Mesenchymal stem cell (in vitro differentiated cells and primary cell): ENCODE results near the gene TANC1.
A peak's percentile ranks its signal among the peaks of the same experiment; 100 is the strongest.

Source experiments
- DNase-seq: peaks from one replicate; pipeline ENCODE4 v3.0.0-alpha.2; 2013
- H2AFZ ChIP-seq: one replicate; pipeline ENCODE4 v1.6.1; 2013; ENCODE audit warnings: low read depth, mild to moderate bottlenecking, control low read depth, inconsistent platforms, low read length, moderate library complexity
- H2AK5ac ChIP-seq: 2 replicates; pipeline ENCODE4 v1.6.1; 2013; ENCODE audit warnings: low read length, moderate library complexity, mild to moderate bottlenecking, inconsistent platforms; ENCODE audit not compliant: severe bottlenecking
- H2BK120ac ChIP-seq: one replicate; pipeline ENCODE4 v1.6.1; 2013; ENCODE audit warnings: low read depth, mild to moderate bottlenecking, inconsistent platforms, low read length, moderate library complexity
- H2BK12ac ChIP-seq, 2 experiments: one replicate each; pipeline ENCODE4 v1.6.1; 2013; ENCODE audit warnings: inconsistent platforms in 2 of 2, low read length in 2 of 2, mild to moderate bottlenecking in 2 of 2, moderate library complexity in 2 of 2, control low read depth in 1 of 2
- H2BK15ac ChIP-seq: one replicate; pipeline ENCODE4 v1.6.1; 2013; ENCODE audit warnings: mild to moderate bottlenecking, low read depth, inconsistent platforms; ENCODE audit not compliant: poor library complexity, severe bottlenecking
- H2BK5ac ChIP-seq: 2 replicates; pipeline ENCODE4 v1.6.1; 2013; ENCODE audit warnings: low read depth, mild to moderate bottlenecking, low read length, control low read depth, inconsistent platforms; ENCODE audit not compliant: poor library complexity, severe bottlenecking
- H3K14ac ChIP-seq, 2 experiments: one replicate each; pipeline ENCODE4 v1.6.1; 2013; ENCODE audit warnings: inconsistent platforms in 2 of 2, low read length in 2 of 2, control low read depth in 1 of 2, mild to moderate bottlenecking in 1 of 2, moderate library complexity in 1 of 2
- H3K18ac ChIP-seq, 2 experiments: one replicate each; pipeline ENCODE4 v1.6.1; 2013; ENCODE audit warnings: inconsistent platforms in 2 of 2, low read length in 2 of 2, control low read depth in 1 of 2, low read depth in 1 of 2, mild to moderate bottlenecking in 1 of 2
- H3K23ac ChIP-seq, 2 experiments: one replicate each; pipeline ENCODE4 v1.6.1; 2013; ENCODE audit warnings: inconsistent platforms in 2 of 2, low read length in 2 of 2, mild to moderate bottlenecking in 2 of 2, moderate library complexity in 2 of 2, control low read depth in 1 of 2
- H3K27ac ChIP-seq: 2 replicates; pipeline ENCODE4 v1.5.1; 2013; ENCODE audit warnings: mild to moderate bottlenecking, moderate library complexity, low read length, control low read depth, inconsistent platforms; ENCODE audit not compliant: poor library complexity, severe bottlenecking
- H3K27me3 ChIP-seq, 2 experiments: 2 replicates each; pipeline versions ENCODE4 v1.6.1 to v1.7.0; 2013; ENCODE audit warnings: low read length in 2 of 2, mild to moderate bottlenecking in 2 of 2, moderate library complexity in 2 of 2, control low read depth in 1 of 2, inconsistent platforms in 1 of 2; ENCODE audit not compliant: control insufficient read depth in 1 of 2, insufficient read depth in 1 of 2
- H3K36me3 ChIP-seq, 2 experiments: 2 replicates each; pipeline versions ENCODE4 v1.6.1 to v1.7.0; 2013; ENCODE audit warnings: low read length in 2 of 2, control low read depth in 1 of 2, inconsistent platforms in 1 of 2, low read depth in 1 of 2, mild to moderate bottlenecking in 1 of 2; ENCODE audit not compliant: insufficient read depth in 2 of 2, control insufficient read depth in 1 of 2
- H3K4ac ChIP-seq, 2 experiments: one replicate each; pipeline ENCODE4 v1.6.1; 2013; ENCODE audit warnings: inconsistent platforms in 2 of 2, low read length in 2 of 2, mild to moderate bottlenecking in 2 of 2, moderate library complexity in 2 of 2, control low read depth in 1 of 2, low read depth in 1 of 2
- H3K4me1 ChIP-seq: 2 replicates; pipeline ENCODE4 v1.6.1; 2013; ENCODE audit warnings: low read depth, low read length, control low read depth; ENCODE audit not compliant: control insufficient read depth, insufficient read depth
- H3K4me2 ChIP-seq: 2 replicates; pipeline ENCODE4 v1.6.1; 2013; ENCODE audit warnings: low read length, mild to moderate bottlenecking, inconsistent platforms; ENCODE audit not compliant: poor library complexity, severe bottlenecking
- H3K4me3 ChIP-seq, 2 experiments: 2 replicates each; pipeline versions ENCODE4 v1.5.1 to v1.7.0; 2013; ENCODE audit warnings: low read length in 2 of 2, mild to moderate bottlenecking in 2 of 2, control low read depth in 1 of 2, low read depth in 1 of 2; ENCODE audit not compliant: insufficient read depth in 1 of 2
- H3K79me1 ChIP-seq: replicated peaks from 2 replicates; pipeline ENCODE4 v1.6.1; 2013; ENCODE audit warnings: mild to moderate bottlenecking, control low read depth, low read length, inconsistent platforms; ENCODE audit not compliant: poor library complexity, severe bottlenecking
- H3K9ac ChIP-seq: 2 replicates; pipeline ENCODE4 v1.7.0; 2013; ENCODE audit warnings: mild to moderate bottlenecking, low read length, moderate library complexity
- H3K9me3 ChIP-seq: 2 replicates; pipeline ENCODE4 v1.7.0; 2013; ENCODE audit warnings: mild to moderate bottlenecking, low read length; ENCODE audit not compliant: control insufficient read depth
- H4K8ac ChIP-seq: one replicate; pipeline ENCODE4 v1.6.1; 2013; ENCODE audit warnings: inconsistent platforms, mild to moderate bottlenecking, low read length, moderate library complexity
- H4K91ac ChIP-seq: one replicate; pipeline ENCODE4 v1.6.1; 2013; ENCODE audit warnings: mild to moderate bottlenecking, low read length, inconsistent platforms
- WGBS: methylation state at CpG from one replicate; pipeline ENCODE4 v1.1.7; 2013; ENCODE audit warnings: mixed read lengths; 5-methylcytosine and 5-hydroxymethylcytosine counted together

Gene TANC1

DNA sequence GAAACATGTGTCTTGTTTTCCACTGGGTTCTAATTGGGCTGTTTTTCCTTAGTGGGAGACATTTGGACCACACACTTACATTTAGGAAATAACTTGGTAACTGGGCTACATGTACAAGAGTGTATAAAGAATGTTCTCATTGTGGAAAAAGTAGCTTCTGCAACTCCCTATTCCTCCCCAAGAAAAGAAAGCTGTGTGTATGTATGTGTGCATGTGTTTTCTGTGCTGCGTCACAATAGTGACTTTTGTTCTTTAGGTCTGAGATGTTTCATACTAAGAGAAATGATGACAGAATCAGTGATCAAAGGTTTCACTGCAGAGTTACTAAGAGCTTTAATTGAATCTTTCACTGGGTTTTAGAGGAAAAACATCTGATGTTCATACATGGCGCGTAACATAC lies 82.7 kb downstream of the TANC1 start:
- Histone ChIP-seq H3K4me2 (no peak overlapping the region), H3K9me3 (no peaks in the 10 kb centered on the region), H3K79me1 (peaks cover 41% of the 10 kb centered on the region), H3K27ac (no peak overlapping the region), H2AFZ (no peak overlapping the region), H3K4me3 (no peak overlapping the region), H3K27me3 (no peaks in the 10 kb centered on the region), H3K9ac (no peak overlapping the region), H3K14ac (no peak overlapping the region), H4K91ac (no peak overlapping the region), H3K23ac (no peak overlapping the region), H3K4ac (no peak overlapping the region), H3K18ac (no peak overlapping the region), H2BK12ac (no peak overlapping the region), H2BK120ac (no peak overlapping the region), H3K36me3 (no peaks in the 10 kb centered on the region), H2AK5ac (no peak overlapping the region), H3K4me1 (peaks cover 6% of the 10 kb centered on the region), H4K8ac (no peak overlapping the region), H2BK5ac (no peak overlapping the region), H2BK15ac (no peak overlapping the region)
- DNase-seq, result no peak
- WGBS, result 100% methylated on average over 1 of the region's 3 CpGs

DNA sequence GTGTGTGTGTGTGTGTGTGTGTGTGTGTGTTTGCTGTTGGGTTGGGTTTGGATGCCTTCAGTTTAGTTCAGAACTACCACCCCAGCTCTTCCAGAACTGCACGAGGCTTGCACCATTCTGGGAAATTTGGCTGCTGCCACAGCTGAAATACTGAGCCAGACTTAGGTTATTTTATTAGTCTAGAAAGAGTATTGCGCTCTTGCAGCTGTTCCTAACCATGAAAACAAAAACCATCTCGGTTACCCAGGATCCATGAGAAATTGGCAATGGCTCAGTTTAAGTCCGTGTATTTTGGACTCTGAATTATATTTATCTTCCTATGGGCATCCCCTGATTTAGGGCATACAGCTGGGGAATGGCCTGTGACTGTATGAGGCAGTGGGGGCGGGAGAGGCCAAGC lies 83.2 kb downstream of the TANC1 start:
- Histone ChIP-seq H2BK120ac (no peak overlapping the region), H3K27me3 (no peaks in the 10 kb centered on the region), H2BK15ac (no peak overlapping the region), H3K79me1 (peaks cover 45% of the 10 kb centered on the region), H4K91ac (no peak overlapping the region), H2AFZ (no peak overlapping the region), H3K23ac (no peak overlapping the region), H3K14ac (no peak overlapping the region), H3K36me3 (no peaks in the 10 kb centered on the region), H2BK12ac (no peak overlapping the region), H2AK5ac (no peak overlapping the region), H3K4me3 (no peak overlapping the region), H3K9ac (no peak overlapping the region), H3K9me3 (no peaks in the 10 kb centered on the region), H3K18ac (no peak overlapping the region), H2BK5ac (no peak overlapping the region), H4K8ac (no peak overlapping the region), H3K4me1 (peaks cover 4% of the 10 kb centered on the region), H3K27ac (no peak overlapping the region), H3K4me2 (no peak overlapping the region), H3K4ac (peak overlapping the region in 1 of 2 experiments; percentile 61)
- 96% methylated on average over 5 of the region's 5 CpGs for WGBS
- DNase-seq, result peak; percentile 55

DNA sequence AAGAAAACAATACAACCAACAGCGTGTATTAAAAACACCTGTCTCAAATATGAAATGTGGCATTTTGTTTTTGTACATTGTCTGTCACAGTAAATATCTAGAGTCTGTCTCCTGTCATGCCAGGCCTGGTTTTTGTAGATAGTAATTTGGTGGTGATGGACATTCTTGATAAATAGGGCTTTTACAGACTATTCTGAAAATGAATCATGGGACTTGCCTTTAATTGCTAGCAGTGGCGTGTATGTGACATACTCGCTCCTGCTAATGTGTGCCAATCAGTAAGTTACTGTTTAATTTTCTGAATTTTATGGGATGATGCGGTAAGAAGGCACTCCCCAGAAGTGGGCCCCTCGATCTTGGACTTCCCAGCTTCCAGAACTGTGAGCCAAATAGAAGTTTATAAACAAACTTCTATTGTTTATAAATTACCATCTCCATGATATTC lies 83.7 kb downstream of the TANC1 start:
- Histone ChIP-seq H3K18ac (no peak overlapping the region), H3K4ac (no peak overlapping the region), H3K9me3 (no peaks in the 10 kb centered on the region), H3K4me3 (no peak overlapping the region), H3K14ac (no peak overlapping the region), H2AK5ac (no peak overlapping the region), H2BK5ac (no peak overlapping the region), H2BK120ac (no peak overlapping the region), H3K23ac (no peak overlapping the region), H4K91ac (no peak overlapping the region), H3K27ac (no peak overlapping the region), H3K36me3 (no peaks in the 10 kb centered on the region), H2BK12ac (no peak overlapping the region), H3K79me1 (peaks cover 49% of the 10 kb centered on the region), H3K4me2 (no peak overlapping the region), H3K27me3 (no peaks in the 10 kb centered on the region), H3K9ac (no peak overlapping the region), H2BK15ac (no peak overlapping the region), H2AFZ (no peak overlapping the region), H3K4me1 (peaks cover 2% of the 10 kb centered on the region), H4K8ac (no peak overlapping the region)
- DNase-seq, result peak; percentile 86
- 14% methylated on average over 2 of the region's 5 CpGs for WGBS

DNA sequence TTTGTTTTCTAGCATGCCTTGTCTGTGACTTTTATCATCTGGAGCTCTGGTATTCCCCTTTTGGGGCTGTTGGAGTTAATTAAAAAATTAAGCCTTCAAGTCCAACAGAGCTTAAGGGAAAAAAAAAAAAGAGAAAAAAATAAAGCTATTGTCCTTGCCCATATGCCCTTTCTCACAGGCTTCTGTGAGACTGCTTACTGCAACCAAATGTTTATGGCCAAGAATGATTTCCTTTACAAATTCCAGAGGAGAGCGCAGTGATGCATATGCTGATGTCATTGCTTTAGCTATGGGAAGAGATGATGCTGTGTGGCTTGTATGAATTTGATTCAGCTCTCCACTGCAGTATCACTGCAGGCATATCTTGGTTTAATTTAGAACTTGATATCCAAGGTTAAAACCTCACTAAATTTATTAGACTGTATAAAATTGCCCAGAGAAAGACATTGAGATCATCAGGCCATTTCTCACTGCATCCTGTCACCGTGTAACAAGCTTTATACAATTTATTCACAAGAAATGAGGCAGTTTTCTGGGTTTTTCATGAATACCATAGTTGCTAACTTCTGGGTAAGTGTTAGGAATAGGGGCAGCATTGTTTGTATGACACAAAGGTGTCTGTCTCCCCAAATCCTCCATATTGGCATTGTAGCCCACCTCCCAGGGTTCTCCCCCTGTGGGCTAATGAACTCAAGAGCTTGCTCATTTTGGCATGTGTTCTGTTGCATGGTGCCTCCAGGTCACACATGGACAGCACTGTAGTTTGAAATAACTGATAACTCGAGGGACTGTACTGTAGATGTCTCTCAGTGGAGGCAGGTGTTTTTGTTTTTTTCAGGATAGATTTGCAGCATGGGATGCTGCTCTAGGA lies 85.0 kb downstream of the TANC1 start:
- H3K18ac ChIP-seq, result peak overlapping the region in 1 of 2 experiments; percentile 14
- no peak overlapping the region for H4K8ac ChIP-seq
- no peak overlapping the region for H3K14ac ChIP-seq
- no peaks in the 10 kb centered on the region for H3K9me3 ChIP-seq
- H2AK5ac ChIP-seq, result peak overlapping the region; percentile 24
- peak; percentile 96 for DNase-seq
- WGBS, result 57% methylated on average over 3 of the region's 3 CpGs
- H3K4me2 ChIP-seq, result no peak overlapping the region
- H3K36me3 ChIP-seq, result no peaks in the 10 kb centered on the region
- H2AFZ ChIP-seq, result no peak overlapping the region
- H3K4me1 ChIP-seq, result no peaks in the 10 kb centered on the region
- H2BK12ac ChIP-seq, result no peak overlapping the region
- H3K79me1 ChIP-seq, result peaks cover 43% of the 10 kb centered on the region
- no peak overlapping the region for H2BK15ac ChIP-seq
- H4K91ac ChIP-seq, result peak overlapping the region; percentile 59
- no peaks in the 10 kb centered on the region for H3K27me3 ChIP-seq
- H3K27ac ChIP-seq, result no peak overlapping the region
- H3K4me3 ChIP-seq, result no peak overlapping the region
- no peak overlapping the region for H3K9ac ChIP-seq
- no peak overlapping the region for H3K23ac ChIP-seq
- no peak overlapping the region for H3K4ac ChIP-seq
- H2BK5ac ChIP-seq, result no peak overlapping the region
- no peak overlapping the region for H2BK120ac ChIP-seq
